ENCODE measurements around the gene RNFT2.

- TF ChIP-seq CTCF (conservative IDR thresholded peaks at IDR 0.05 in 1 of 2, IDR thresholded peaks at IDR 0.05 in 1 of 2; ENCODE audit: extremely low read depth in 1 of 2, insufficient read depth in 1 of 2, low read depth in 1 of 2, low read length in 2 of 2) (no peak), EZH2 (IDR thresholded peaks at IDR 0.05; ENCODE audit: borderline replicate concordance, low read length) (no peak)
Measured at GRCh38 chr12:116833474-116833873, 95.4 kb downstream of the RNFT2 start.
